Measurements from ENCODE around the gene CPNE4. TPM values are rescaled to one million over a fixed set of nuclear protein-coding genes. Genes with fewer than 3 reads are reported as not detected.

Gene CPNE4
- total RNA-seq, 1 experiment from 2014 or later = 1.9 TPM

- Histone ChIP-seq H2AK5ac (ENCODE audit: insufficient read length, low read length) (no peak overlapping the region), H3K56ac (ENCODE audit: insufficient read length, low read depth, low read length) (no peak overlapping the region), H4K5ac (ENCODE audit: insufficient read length, low read depth, low read length) (no peak overlapping the region), H3K4me1 (ENCODE audit: insufficient read depth, low read length) (no peaks in the 10 kb centered on the region), H4K20me1 (ENCODE audit: control insufficient read depth, insufficient read depth, insufficient read length) (no peaks in the 10 kb centered on the region), H2BK120ac (ENCODE audit: low read depth, low read length, poor library complexity, severe bottlenecking) (no peak overlapping the region), H3K9ac (ENCODE audit: extremely low read depth, insufficient read length, low read length) (no peak overlapping the region), H3K14ac (ENCODE audit: insufficient read depth, low read length) (no peak overlapping the region), H3K4me2 (ENCODE audit: insufficient read depth, insufficient read length, low read length) (no peak overlapping the region), H3K27ac (ENCODE audit: insufficient read length, low read depth, low read length) (no peak overlapping the region), H3K79me2 (ENCODE audit: insufficient read depth, low read length) (no peaks in the 10 kb centered on the region), H4K8ac (replicated peaks; ENCODE audit: insufficient read length, low read depth, low read length) (no peak overlapping the region), H2BK12ac (ENCODE audit: insufficient read length, low read depth, low read length) (no peak overlapping the region), H2BK5ac (ENCODE audit: insufficient read length, low read length) (no peak overlapping the region), H3K9me3 (ENCODE audit: control insufficient read depth, low read depth, low read length) (no peaks in the 10 kb centered on the region), H2BK15ac (ENCODE audit: low read depth, low read length) (no peak overlapping the region), H3K4ac (ENCODE audit: low read depth, low read length) (no peak overlapping the region), H4K91ac (ENCODE audit: insufficient read length, low read depth, low read length) (no peak overlapping the region), H3K23me2 (ENCODE audit: insufficient read length, low read depth, low read length, poor library complexity, severe bottlenecking) (no peaks in the 10 kb centered on the region), H3K18ac (ENCODE audit: insufficient read length, low read depth, low read length) (no peak overlapping the region), H2AFZ (ENCODE audit: low read length) (no peak overlapping the region), H3K79me1 (ENCODE audit: insufficient read depth, low read depth, low read length, poor library complexity, severe bottlenecking) (no peaks in the 10 kb centered on the region), H3K27me3 (ENCODE audit: insufficient read depth, low read length) (no peaks in the 10 kb centered on the region), H2BK20ac (ENCODE audit: low read depth, low read length, poor library complexity, severe bottlenecking) (no peak overlapping the region), H3T11ph (ENCODE audit: low read length) (no peak overlapping the region), H3K23ac (ENCODE audit: insufficient read length, low read depth, low read length) (no peak overlapping the region)
- H3K4me3 Mint-ChIP-seq = no peak overlapping the region
- H3K9me3 Mint-ChIP-seq = peaks cover 2 to 13% of the 10 kb centered on the region in 2 experiments; a peak in 4 of 5 replicates
- H3K36me3 Mint-ChIP-seq (ENCODE audit: insufficient read depth in 1 of 3, low read depth in 3 of 3) = peaks cover 2 to 10% (median 3%) of the 10 kb centered on the region in 3 experiments
- TF ChIP-seq CTCF (conservative IDR thresholded peaks at IDR 0.05) = no peak
- no peaks in the 10 kb centered on the region for H3K4me1 Mint-ChIP-seq
- DNase-seq = no peak
- H3K27me3 Mint-ChIP-seq (ENCODE audit: low read depth) = no peaks in the 10 kb centered on the region; the same call in 1 of the 2 replicates
- no peak overlapping the region for H3K27ac Mint-ChIP-seq
Observed at GRCh38 chr3:131883086-131883485, 151.7 kb downstream of the CPNE4 start.
